HepG2 (cell line): ENCODE measurements around the gene CAMTA1. TPM values are rescaled to one million over a fixed set of nuclear protein-coding genes. Genes with fewer than 3 reads are reported as not detected.
"Not testable (repeated sequence)": the region's sequence is repeated elsewhere in the genome, so short reads cannot be mapped to it uniquely, and the experiment has no call there.

Experiments
- ATAC-seq: fragments of 200-7000 bp; cut with Tn5 transposase; 3 replicates; pipeline ENCODE4 v1.9.1; 2020; ENCODE audit warnings: mild to moderate bottlenecking, moderate library complexity
- BruUV-seq: library from RNA; stranded (reverse); fragments of 400-500 nt; replicated peaks from 2 replicates; lab custom pipeline; 2021; lab: Mats Ljungman, UMichigan
- CTCF ChIA-PET: fragments of 300-600 bp; formaldehyde crosslinking; extraction: SDS; loops from one replicate; lab custom pipeline; 2021; ENCODE audit warnings: low total read pairs, inconsistent platforms, low intra/inter-chr PET ratio; lab: Yijun Ruan, JAX
- POLR2A ChIA-PET: fragments of 350-600 bp; sonication (Branson Sonifier 250); formaldehyde crosslinking; loops from one replicate; lab custom pipeline; 2020; ENCODE audit warnings: antibody characterized with exemption, inconsistent platforms; lab: Yijun Ruan, JAX
- DNase-seq: peaks from one replicate; pipeline ENCODE4 v3.0.0-alpha.2; 2015; ENCODE audit warnings: low spot score
- FAIRE-seq: peaks from 3 replicates; lab custom pipeline; 2011; peaks lifted over from hg19 to GRCh38; lab: Jason Lieb, UNC
- H2AFZ ChIP-seq: one replicate; pipeline ENCODE4 v1.6.1; 2011; ENCODE audit warnings: low read length, inconsistent platforms
- H3K27ac ChIP-seq: fragments of 300-600 bp; 3 replicates; pipeline ENCODE4 v1.8.0; 2011; ENCODE audit warnings: mixed run types, mild to moderate bottlenecking, mixed read lengths, low read length, inconsistent platforms; ENCODE audit not compliant: insufficient read depth; ENCODE audit errors: extremely low read length
- H3K27me3 ChIP-seq, 2 experiments: fragments of 200-600 bp in 1 of 2; 2 replicates in 1 of 2; 3 replicates in 1 of 2; pipeline versions ENCODE4 v1.6.0 to v1.8.0; 2011; ENCODE audit warnings: low read length in 2 of 2, mild to moderate bottlenecking in 2 of 2, moderate library complexity in 2 of 2, inconsistent platforms in 1 of 2; ENCODE audit not compliant: insufficient read depth in 2 of 2, control insufficient read depth in 1 of 2
- H3K36me3 ChIP-seq, 2 experiments: fragments of 200-600 bp in 1 of 2; replicated peaks in 1 of 2; 2 replicates in 1 of 2; 3 replicates in 1 of 2; pipeline versions ENCODE4 v1.5.1 to v1.8.0; 2011; ENCODE audit warnings: low read length in 2 of 2, inconsistent platforms in 1 of 2; ENCODE audit not compliant: insufficient read depth in 2 of 2, control insufficient read depth in 1 of 2
- H3K4me1 ChIP-seq: 2 replicates; pipeline ENCODE4 v1.5.1; 2012; ENCODE audit warnings: low read length, inconsistent platforms; ENCODE audit not compliant: insufficient read depth
- H3K4me2 ChIP-seq: 2 replicates; pipeline ENCODE4 v1.6.0; 2011; ENCODE audit warnings: low read depth, low read length, inconsistent platforms
- H3K4me3 ChIP-seq, 3 experiments: fragments of 200-600 bp in 1 of 3; sonication (generic), shearing (Covaris generic) in 1 of 3; replicated peaks in 1 of 3; 2 replicates each; pipeline ENCODE4 v1.5.1; 2011 to 2016; ENCODE audit warnings: low read length in 3 of 3, inconsistent platforms in 2 of 3, low read depth in 2 of 3, mild to moderate bottlenecking in 2 of 3, control low read depth in 1 of 3, mixed read lengths in 1 of 3; ENCODE audit not compliant: insufficient read depth in 1 of 3
- H3K79me2 ChIP-seq: one replicate; pipeline ENCODE4 v1.6.1; 2011; ENCODE audit warnings: low read length, inconsistent platforms; ENCODE audit not compliant: insufficient read depth
- H3K9ac ChIP-seq: 2 replicates; pipeline ENCODE4 v1.6.0; 2011; ENCODE audit warnings: mild to moderate bottlenecking, low read depth, low read length, inconsistent platforms; ENCODE audit not compliant: insufficient read depth
- H3K9me3 ChIP-seq: 2 replicates; pipeline ENCODE4 v1.5.1; 2012; ENCODE audit warnings: mild to moderate bottlenecking, low read length
- H4K20me1 ChIP-seq: 2 replicates; pipeline ENCODE4 v1.6.0; 2011; ENCODE audit warnings: inconsistent platforms, mild to moderate bottlenecking, low read length, moderate library complexity; ENCODE audit not compliant: insufficient read depth
- IKZF5 ChIP-seq: IDR thresholded peaks from 2 replicates; pipeline ENCODE4 v1.6.1; 2018; ENCODE audit warnings: missing genetic modification reagents, mild to moderate bottlenecking, missing compliant biosample characterization
- MNT ChIP-seq: fragments of 450-650 bp; IDR thresholded peaks from 2 replicates; pipeline ENCODE4 v1.6.1; 2016
- WGBS: methylation state at CpG from one replicate; pipeline ENCODE4 v1.1.6; 2017; ENCODE audit warnings: low lambda C conversion rate; 5-methylcytosine and 5-hydroxymethylcytosine counted together
- in situ Hi-C: cut with HindIII; loops from 2 replicates; pipeline ENCODE4 v1.10.0; 2017; ENCODE audit warnings: low pct_unique_long_range_greater_than_20kb; ENCODE audit not compliant: extremely low pct_ligation_motif_present
- intact Hi-C: fragments of 100-400 bp; cut with micrococcal nuclease; formaldehyde crosslinking; loops from one replicate; pipeline ENCODE4 v1.10.0; 2022; ENCODE audit not compliant: unreplicated experiment
- polyA plus RNA-seq, 8 experiments: library from polyadenylated mRNA; depleted of rRNA in 3 of 8; stranded (reverse) in 7 of 8; unstranded in 1 of 8; fragments of >200 nt; fragmentation: Illumina TruSeq in 4 of 8; extraction: Trizol in 4 of 8; gene quantifications; 2 replicates each; pipeline versions ENCODE4 v1.2.1 to v1.2.3, GENCODE V29; 2011 to 2016; ENCODE audit warnings: low read depth in 4 of 8, missing spikeins in 1 of 8, mixed read lengths in 1 of 8; ENCODE audit not compliant: insufficient read depth in 1 of 8
- total RNA-seq, 5 experiments: library from RNA; depleted of rRNA; stranded (reverse); fragments of >200 nt; fragmentation: Illumina TruSeq; extraction: Trizol; gene quantifications; 2 replicates each; pipeline ENCODE4 v1.2.3, GENCODE V29; 2016; ENCODE audit warnings: low read depth in 1 of 5

CAMTA1 gene
- total and polyA plus RNA-seq, 2 of the 13 experiments (the other 11 are each of a cell fraction or from before 2014, with no cell fraction given) = 25.0 to 36.4 TPM

GRCh38 chr1:7146710-7147109, 361.5 kb downstream of the CAMTA1 start:
- 59% methylated on average over 5 of the region's 5 CpGs for WGBS
- POLR2A ChIA-PET = no interaction called here
- no peak for FAIRE-seq
- Histone ChIP-seq H3K36me3 (no peaks in the 10 kb centered on the region), H3K79me2 (no peaks in the 10 kb centered on the region), H2AFZ (no peak overlapping the region), H4K20me1 (no peaks in the 10 kb centered on the region), H3K27ac (no peak overlapping the region), H3K9me3 (no peaks in the 10 kb centered on the region), H3K4me1 (peaks cover 10% of the 10 kb centered on the region), H3K27me3 (peaks cover 0 to 11% of the 10 kb centered on the region in 2 experiments; a peak in 3 of 5 replicates), H3K4me3 (no peak overlapping the region)
- CTCF ChIA-PET = no interaction called here
- BruUV-seq = no TSS peak
- ATAC-seq = no peak
- in situ Hi-C loops = no loop called here
- intact Hi-C loops = no loop called here
- no peak for DNase-seq
- TF ChIP-seq MNT (peak; percentile 22; the same call in 1 of the 2 replicates), IKZF5 (no peak)
- TF ChIP-seq, all 625 proteins: peak for 1
- no peak overlapping the region for H3K9ac ChIP-seq
- H3K4me2 ChIP-seq = no peak overlapping the region

GRCh38 chr1:7147581-7148282, 362.5 kb downstream of the CAMTA1 start:
- H3K79me2 ChIP-seq, POLR2A ChIA-PET, H3K4me3 ChIP-seq, BruUV-seq, H3K4me1 ChIP-seq, H3K36me3 ChIP-seq, H2AFZ ChIP-seq, DNase-seq, H3K4me2 ChIP-seq, H3K9ac ChIP-seq, CTCF ChIA-PET, H3K9me3 ChIP-seq, H3K27ac ChIP-seq, FAIRE-seq, in situ Hi-C loops, intact Hi-C loops, H4K20me1 ChIP-seq, ATAC-seq: not testable (repeated sequence)
- WGBS = 63% methylated on average over 3 of the region's 3 CpGs
- H3K27me3 ChIP-seq = peaks cover 2 to 11% of the 10 kb centered on the region in 2 experiments; a peak in 4 of 5 replicates
